Measurements from ENCODE around the gene DBNDD2.

Gene DBNDD2

DNA sequence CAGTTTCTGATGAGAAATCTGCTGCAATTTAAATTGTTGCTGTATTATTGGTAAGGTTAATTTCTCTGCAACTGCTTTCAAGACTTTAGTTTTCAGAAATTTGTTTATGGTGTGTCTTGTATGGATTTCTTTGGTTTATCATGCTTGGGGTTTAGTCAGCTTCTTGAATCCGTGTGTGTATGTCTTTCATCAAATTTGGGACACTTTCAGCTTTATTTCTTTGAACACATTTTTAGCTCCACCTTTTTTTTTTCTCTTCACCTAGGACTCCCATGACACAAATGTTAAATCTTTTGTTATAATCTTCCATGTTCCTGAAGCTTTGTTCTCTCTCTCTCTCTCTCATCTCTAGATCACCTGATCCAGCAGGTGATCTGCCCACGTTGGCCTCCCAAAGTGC lies 16.5 kb upstream of the DBNDD2 start:
- no peaks in the 10 kb centered on the region for H3K9me2 ChIP-seq (replicated peaks; ENCODE audit: insufficient read depth, low read length)
- no peak overlapping the region for H3K27ac ChIP-seq (ENCODE audit: low read depth, low read length)
- no peak overlapping the region for H3K4me2 ChIP-seq (ENCODE audit: low read depth, low read length, poor library complexity, severe bottlenecking)
- no peaks in the 10 kb centered on the region for H3K9me3 ChIP-seq (ENCODE audit: insufficient read depth, low read length)
- no peaks in the 10 kb centered on the region for H3K27me3 ChIP-seq (ENCODE audit: low read length)
- no peak overlapping the region for H3K4me3 ChIP-seq (ENCODE audit: insufficient read depth, low read length, poor library complexity, severe bottlenecking)
- no peak overlapping the region for H2AFZ ChIP-seq (ENCODE audit: low read depth, low read length, severe bottlenecking)
- no peaks in the 10 kb centered on the region for H4K20me1 ChIP-seq (ENCODE audit: low read depth, low read length)
- H3K9ac ChIP-seq (ENCODE audit: low read length): no peak overlapping the region
- no peaks in the 10 kb centered on the region for H3F3A ChIP-seq (ENCODE audit: insufficient read depth)
- no peaks in the 10 kb centered on the region for H3K36me3 ChIP-seq (ENCODE audit: low read length)
- no peak for TF ChIP-seq CTCF (IDR thresholded peaks at IDR 0.05; ENCODE audit: insufficient read depth, low read length, poor library complexity, severe bottlenecking)
- no peak for TF ChIP-seq EZH2phosphoT487 (conservative IDR thresholded peaks at IDR 0.05; ENCODE audit: low read length)
- H3K79me2 ChIP-seq (ENCODE audit: insufficient read depth, low read length): no peaks in the 10 kb centered on the region

DNA sequence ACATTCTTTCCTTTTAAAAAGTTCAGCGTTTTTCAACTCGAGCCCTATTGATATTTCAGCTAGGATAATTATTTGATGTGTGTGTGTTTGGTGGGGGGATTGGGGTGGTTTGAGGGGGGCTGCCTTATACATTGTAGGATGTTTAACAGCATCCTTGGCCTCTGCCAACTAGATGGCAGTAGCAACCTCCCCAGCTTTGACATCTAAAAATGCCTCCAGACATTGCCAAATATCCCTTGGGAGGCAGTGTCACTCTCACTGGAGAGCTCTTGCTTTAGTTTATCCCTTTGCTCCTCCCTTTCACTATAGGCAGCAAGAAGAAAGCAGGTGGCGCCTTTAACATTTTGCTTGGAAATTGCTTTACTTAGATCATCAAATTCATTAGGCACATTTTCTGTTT lies 15.4 kb upstream of the DBNDD2 start:
- H3K27ac ChIP-seq (ENCODE audit: low read depth, low read length): no peak overlapping the region
- no peaks in the 10 kb centered on the region for H3K36me3 ChIP-seq (ENCODE audit: low read length)
- H4K20me1 ChIP-seq (ENCODE audit: low read depth, low read length): no peaks in the 10 kb centered on the region
- H3K79me2 ChIP-seq (ENCODE audit: insufficient read depth, low read length): no peaks in the 10 kb centered on the region
- no peaks in the 10 kb centered on the region for H3K9me2 ChIP-seq (replicated peaks; ENCODE audit: insufficient read depth, low read length)
- H3K9ac ChIP-seq (ENCODE audit: low read length): no peak overlapping the region
- no peak overlapping the region for H3K4me3 ChIP-seq (ENCODE audit: insufficient read depth, low read length, poor library complexity, severe bottlenecking)
- TF ChIP-seq EZH2phosphoT487 (conservative IDR thresholded peaks at IDR 0.05; ENCODE audit: low read length): no peak
- TF ChIP-seq CTCF (IDR thresholded peaks at IDR 0.05; ENCODE audit: insufficient read depth, low read length, poor library complexity, severe bottlenecking): no peak
- no peaks in the 10 kb centered on the region for H3K9me3 ChIP-seq (ENCODE audit: insufficient read depth, low read length)
- no peaks in the 10 kb centered on the region for H3F3A ChIP-seq (ENCODE audit: insufficient read depth)
- H2AFZ ChIP-seq (ENCODE audit: low read depth, low read length, severe bottlenecking): no peak overlapping the region
- H3K4me2 ChIP-seq (ENCODE audit: low read depth, low read length, poor library complexity, severe bottlenecking): no peak overlapping the region
- no peaks in the 10 kb centered on the region for H3K27me3 ChIP-seq (ENCODE audit: low read length)

DNA sequence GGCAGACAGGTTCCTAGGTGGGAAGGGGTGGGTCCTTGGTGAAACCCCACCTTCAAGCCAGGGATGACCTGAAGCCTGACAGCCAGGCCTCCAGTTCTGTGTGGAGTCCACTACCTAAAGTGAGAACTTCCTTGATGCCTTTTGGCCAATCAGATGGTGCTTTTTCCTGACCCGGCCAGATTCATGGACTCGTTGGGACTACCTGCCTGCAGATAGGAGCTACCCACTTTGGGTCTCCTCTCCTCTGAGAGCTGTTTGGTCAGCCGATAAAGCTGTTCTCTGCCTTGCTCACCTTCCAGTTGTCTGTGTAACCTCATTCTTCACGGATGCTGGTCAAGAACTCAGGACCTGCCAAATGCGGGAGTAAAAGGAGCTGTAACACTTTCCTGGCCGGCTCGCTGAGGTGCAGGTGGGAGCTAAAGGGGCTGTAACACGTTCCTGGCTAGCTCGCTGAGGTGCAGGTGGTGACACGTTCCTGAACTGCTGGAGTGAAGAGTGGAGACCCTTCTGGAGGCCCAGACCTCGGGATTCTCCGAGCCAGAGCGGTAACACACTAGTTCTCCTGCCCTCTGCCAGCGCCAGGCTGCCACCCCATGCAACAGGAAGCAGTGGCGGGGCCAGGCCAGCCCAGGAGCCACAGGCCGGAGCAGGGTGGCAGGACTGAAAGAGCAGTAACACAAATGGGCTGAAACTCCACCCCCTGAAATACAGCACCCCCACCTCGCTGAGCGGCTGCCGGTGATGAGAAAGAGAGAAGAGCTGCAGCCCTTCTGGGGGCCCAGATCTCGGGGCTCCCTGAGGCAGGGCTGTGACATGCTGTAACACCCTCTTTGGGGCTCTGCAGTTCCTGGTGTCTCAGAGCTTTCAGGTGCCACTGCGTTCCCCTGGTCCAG lies 13.6 kb upstream of the DBNDD2 start:
- Histone ChIP-seq H3K27ac (ENCODE audit: low read depth, low read length) (no peak overlapping the region), H3K4me3 (ENCODE audit: insufficient read depth, low read length, poor library complexity, severe bottlenecking) (no peak overlapping the region), H3K36me3 (ENCODE audit: low read length) (no peaks in the 10 kb centered on the region), H3K9ac (ENCODE audit: low read length) (no peak overlapping the region), H3K79me2 (ENCODE audit: insufficient read depth, low read length) (no peaks in the 10 kb centered on the region), H3K9me2 (replicated peaks; ENCODE audit: insufficient read depth, low read length) (no peaks in the 10 kb centered on the region), H2AFZ (ENCODE audit: low read depth, low read length, severe bottlenecking) (no peak overlapping the region), H3K27me3 (ENCODE audit: low read length) (no peaks in the 10 kb centered on the region), H3F3A (ENCODE audit: insufficient read depth) (no peaks in the 10 kb centered on the region), H3K4me2 (ENCODE audit: low read depth, low read length, poor library complexity, severe bottlenecking) (no peak overlapping the region), H3K9me3 (ENCODE audit: insufficient read depth, low read length) (no peaks in the 10 kb centered on the region), H4K20me1 (ENCODE audit: low read depth, low read length) (no peaks in the 10 kb centered on the region)
- TF ChIP-seq EZH2phosphoT487 (conservative IDR thresholded peaks at IDR 0.05; ENCODE audit: low read length) (no peak), CTCF (IDR thresholded peaks at IDR 0.05; ENCODE audit: insufficient read depth, low read length, poor library complexity, severe bottlenecking) (no peak)

All from SU-DHL-6 (cell line).